ENCODE measurements around the gene FKBP5.

Gene FKBP5

GRCh38 chr6:35552285-35552917 is 136.3 kb downstream of the FKBP5 start:
- H2AFZ ChIP-seq (ENCODE audit: low read length) = no peak overlapping the region
- H3K4me3 ChIP-seq (ENCODE audit: low read length) = no peak overlapping the region
- no peaks in the 10 kb centered on the region for H3K9me3 ChIP-seq (replicated peaks; ENCODE audit: insufficient read depth, low read length)
- H3K9ac ChIP-seq (ENCODE audit: low read length) = no peak overlapping the region
- H3F3A ChIP-seq (ENCODE audit: insufficient read depth, low read length) = no peaks in the 10 kb centered on the region
- TF ChIP-seq CTCF (IDR thresholded peaks at IDR 0.05; ENCODE audit: low read length) = peak; percentile 94
- no peak for TF ChIP-seq EZH2 (optimal IDR thresholded peaks at IDR 0.05; ENCODE audit: low read depth, low read length)
- no peaks in the 10 kb centered on the region for H3K9me2 ChIP-seq (replicated peaks; ENCODE audit: insufficient read depth, low read length)
- H3K4me2 ChIP-seq (ENCODE audit: low read depth, low read length) = no peak overlapping the region
- no peaks in the 10 kb centered on the region for H3K79me2 ChIP-seq (ENCODE audit: low read length)
- H3K4me1 ChIP-seq (ENCODE audit: low read length) = no peaks in the 10 kb centered on the region
- DNase-seq = peak; percentile 56
- H3K27ac ChIP-seq (ENCODE audit: low read length) = no peak overlapping the region
- H3K36me3 ChIP-seq (replicated peaks; ENCODE audit: insufficient read depth, low read length) = no peaks in the 10 kb centered on the region
- no peaks in the 10 kb centered on the region for H4K20me1 ChIP-seq (ENCODE audit: insufficient read depth, low read length)
- no peaks in the 10 kb centered on the region for H3K27me3 ChIP-seq (replicated peaks; ENCODE audit: insufficient read depth, low read length)

GRCh38 chr6:35550437-35550836 is 138.3 kb downstream of the FKBP5 start:
- H3K27me3 ChIP-seq (replicated peaks; ENCODE audit: insufficient read depth, low read length) = no peaks in the 10 kb centered on the region
- no peaks in the 10 kb centered on the region for H3K79me2 ChIP-seq (ENCODE audit: low read length)
- H3K4me3 ChIP-seq (ENCODE audit: low read length) = no peak overlapping the region
- H3F3A ChIP-seq (ENCODE audit: insufficient read depth, low read length) = no peaks in the 10 kb centered on the region
- H2AFZ ChIP-seq (ENCODE audit: low read length) = no peak overlapping the region
- no peak for DNase-seq
- H3K4me2 ChIP-seq (ENCODE audit: low read depth, low read length) = no peak overlapping the region
- H3K36me3 ChIP-seq (replicated peaks; ENCODE audit: insufficient read depth, low read length) = no peaks in the 10 kb centered on the region
- H3K9ac ChIP-seq (ENCODE audit: low read length) = no peak overlapping the region
- H3K9me3 ChIP-seq (replicated peaks; ENCODE audit: insufficient read depth, low read length) = no peaks in the 10 kb centered on the region
- H3K27ac ChIP-seq (ENCODE audit: low read length) = no peak overlapping the region
- H3K4me1 ChIP-seq (ENCODE audit: low read length) = no peaks in the 10 kb centered on the region
- H4K20me1 ChIP-seq (ENCODE audit: insufficient read depth, low read length) = no peaks in the 10 kb centered on the region
- H3K9me2 ChIP-seq (replicated peaks; ENCODE audit: insufficient read depth, low read length) = no peaks in the 10 kb centered on the region
- no peak for TF ChIP-seq CTCF (IDR thresholded peaks at IDR 0.05; ENCODE audit: low read length)
- TF ChIP-seq EZH2phosphoT487 (IDR thresholded peaks at IDR 0.05; ENCODE audit: low read length) = no peak
- TF ChIP-seq EZH2 (optimal IDR thresholded peaks at IDR 0.05; ENCODE audit: low read depth, low read length) = no peak

- H3K4me2 ChIP-seq (ENCODE audit: low read depth, low read length) = no peak overlapping the region
- no peaks in the 10 kb centered on the region for H3F3A ChIP-seq (ENCODE audit: insufficient read depth, low read length)
- H4K20me1 ChIP-seq (ENCODE audit: insufficient read depth, low read length) = no peaks in the 10 kb centered on the region
- H3K27me3 ChIP-seq (replicated peaks; ENCODE audit: insufficient read depth, low read length) = no peaks in the 10 kb centered on the region
- no peaks in the 10 kb centered on the region for H3K79me2 ChIP-seq (ENCODE audit: low read length)
- no peak overlapping the region for H3K4me3 ChIP-seq (ENCODE audit: low read length)
- H3K9me3 ChIP-seq (replicated peaks; ENCODE audit: insufficient read depth, low read length) = no peaks in the 10 kb centered on the region
- no peaks in the 10 kb centered on the region for H3K9me2 ChIP-seq (replicated peaks; ENCODE audit: insufficient read depth, low read length)
- H3K27ac ChIP-seq (ENCODE audit: low read length) = no peak overlapping the region
- H3K4me1 ChIP-seq (ENCODE audit: low read length) = no peaks in the 10 kb centered on the region
- no peak for DNase-seq
- no peaks in the 10 kb centered on the region for H3K36me3 ChIP-seq (replicated peaks; ENCODE audit: insufficient read depth, low read length)
- TF ChIP-seq EZH2 (optimal IDR thresholded peaks at IDR 0.05; ENCODE audit: low read depth, low read length) (no peak), CTCF (IDR thresholded peaks at IDR 0.05; ENCODE audit: low read length) (no peak), EZH2phosphoT487 (IDR thresholded peaks at IDR 0.05; ENCODE audit: low read length) (no peak)
- no peak overlapping the region for H2AFZ ChIP-seq (ENCODE audit: low read length)
- H3K9ac ChIP-seq (ENCODE audit: low read length) = no peak overlapping the region
These were observed 141.0 kb downstream of the FKBP5 start for GRCh38 chr6:35547676-35548075.

Data from MM.1S (cell line).